ENCODE data around the gene PLXNA2.

The PLXNA2 gene

DNA sequence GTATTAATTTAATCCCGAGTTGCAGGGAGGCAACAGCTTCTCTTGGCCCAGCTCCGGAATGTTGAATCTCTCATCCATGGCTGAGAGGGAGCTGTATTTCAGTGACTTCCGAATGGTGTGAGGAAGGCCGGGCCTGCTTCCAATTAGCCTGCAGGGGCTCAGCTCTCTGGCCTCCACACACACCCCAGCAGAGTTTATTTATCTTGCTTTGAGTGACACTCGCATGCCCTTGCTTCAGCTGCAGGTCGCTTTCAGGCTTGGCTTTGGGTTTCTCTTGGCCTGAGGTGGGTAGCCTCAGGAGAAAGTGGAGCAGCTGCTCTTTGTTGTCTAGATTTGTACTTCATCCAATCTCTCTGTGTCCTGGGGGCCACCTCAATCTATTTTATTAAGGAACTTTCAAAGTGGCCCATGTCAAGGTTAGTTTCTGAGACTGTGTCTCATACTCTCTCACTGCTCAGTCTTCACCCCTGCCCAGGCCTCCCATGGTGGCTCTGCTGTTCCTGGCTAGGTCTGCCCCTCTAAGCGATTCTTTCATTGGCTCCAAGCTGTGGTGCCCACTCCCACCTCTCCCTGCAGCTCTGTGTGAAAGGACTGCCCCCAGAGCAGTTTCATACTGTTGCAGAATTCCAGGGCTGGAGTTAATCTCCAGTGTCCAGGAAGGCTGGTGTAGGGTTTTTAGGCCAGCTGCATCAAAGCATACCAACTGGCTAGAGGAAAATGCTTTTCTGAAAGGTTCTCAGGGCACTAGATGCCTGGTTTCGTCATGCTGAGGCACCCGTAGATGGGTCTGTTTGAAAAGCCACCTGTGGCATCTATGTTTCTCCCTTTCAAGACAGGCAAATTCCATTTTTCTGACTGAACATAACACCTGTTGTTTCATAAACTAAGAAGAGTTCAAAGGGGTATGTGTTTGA is 153.5 kb downstream of the PLXNA2 start:
- DNase-seq = peak; percentile 64

DNA sequence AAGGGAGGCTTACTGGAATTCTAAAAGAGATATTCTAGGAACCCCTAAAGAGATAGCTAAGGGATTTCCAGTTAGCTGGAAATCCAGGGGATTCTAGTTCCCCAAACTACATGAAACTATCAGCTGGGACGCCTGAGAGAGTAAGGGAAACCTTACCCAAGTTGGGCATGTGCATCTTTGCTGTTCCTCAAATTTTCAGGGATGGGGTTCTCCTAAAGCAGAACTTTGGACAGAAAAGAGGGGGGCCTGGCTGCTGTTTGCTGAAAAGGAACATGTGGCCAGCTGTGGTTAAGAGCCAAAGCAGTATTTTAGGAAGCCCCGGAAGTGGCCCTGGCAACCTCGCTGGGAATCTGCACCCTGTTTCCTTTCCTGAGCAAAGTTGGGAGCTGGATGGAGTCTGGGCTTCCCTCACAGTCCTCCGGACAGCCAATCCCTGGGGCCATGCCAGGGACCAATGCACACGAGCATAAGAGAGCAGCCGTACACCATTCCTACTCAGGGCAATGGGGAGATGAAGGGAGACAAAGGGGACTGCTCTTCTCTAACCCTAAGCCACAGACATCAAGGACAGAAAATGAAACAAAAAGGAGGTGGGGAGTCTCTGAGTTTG is 154.3 kb downstream of the PLXNA2 start:
- peak; percentile 12 for DNase-seq

DNA sequence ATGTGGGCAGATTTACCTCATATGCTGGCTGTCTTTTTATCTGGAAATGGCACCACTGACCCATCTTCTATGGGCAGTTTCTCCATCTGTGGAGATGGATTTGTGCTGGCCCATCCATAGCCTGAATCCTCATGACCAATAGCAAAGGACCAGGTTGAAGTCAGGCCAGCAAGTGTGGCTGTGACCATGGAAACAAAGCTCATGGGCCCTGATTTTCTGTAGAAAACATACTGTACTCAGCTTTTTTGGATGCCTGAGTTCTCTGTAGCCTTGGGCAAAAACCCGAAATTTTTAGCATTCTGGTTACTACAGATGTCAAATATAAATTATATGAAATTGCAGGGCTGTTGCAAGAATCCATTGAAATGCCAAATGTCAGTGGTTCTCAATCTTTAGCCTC is 155.0 kb downstream of the PLXNA2 start:
- DNase-seq = no peak

DNA sequence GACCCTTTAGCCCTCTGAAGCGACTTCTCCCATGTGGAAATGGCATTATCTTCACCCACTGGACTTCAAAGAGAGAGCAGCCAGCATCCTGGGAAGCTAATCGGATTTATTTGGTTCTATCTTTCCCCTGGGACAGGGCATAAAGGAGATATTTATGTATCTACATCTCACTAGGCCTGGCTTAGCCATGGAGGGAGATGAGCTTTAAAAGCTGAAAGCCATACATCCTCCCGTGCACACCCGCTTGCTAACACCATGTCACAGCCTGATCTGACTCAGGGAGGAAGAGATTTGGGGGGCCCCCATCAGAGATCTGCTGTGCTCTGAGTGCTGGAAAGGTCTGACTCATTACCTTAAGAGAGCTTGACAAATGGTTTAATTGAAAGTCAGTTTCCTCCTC is 155.9 kb downstream of the PLXNA2 start:
- DNase-seq = no peak

DNA sequence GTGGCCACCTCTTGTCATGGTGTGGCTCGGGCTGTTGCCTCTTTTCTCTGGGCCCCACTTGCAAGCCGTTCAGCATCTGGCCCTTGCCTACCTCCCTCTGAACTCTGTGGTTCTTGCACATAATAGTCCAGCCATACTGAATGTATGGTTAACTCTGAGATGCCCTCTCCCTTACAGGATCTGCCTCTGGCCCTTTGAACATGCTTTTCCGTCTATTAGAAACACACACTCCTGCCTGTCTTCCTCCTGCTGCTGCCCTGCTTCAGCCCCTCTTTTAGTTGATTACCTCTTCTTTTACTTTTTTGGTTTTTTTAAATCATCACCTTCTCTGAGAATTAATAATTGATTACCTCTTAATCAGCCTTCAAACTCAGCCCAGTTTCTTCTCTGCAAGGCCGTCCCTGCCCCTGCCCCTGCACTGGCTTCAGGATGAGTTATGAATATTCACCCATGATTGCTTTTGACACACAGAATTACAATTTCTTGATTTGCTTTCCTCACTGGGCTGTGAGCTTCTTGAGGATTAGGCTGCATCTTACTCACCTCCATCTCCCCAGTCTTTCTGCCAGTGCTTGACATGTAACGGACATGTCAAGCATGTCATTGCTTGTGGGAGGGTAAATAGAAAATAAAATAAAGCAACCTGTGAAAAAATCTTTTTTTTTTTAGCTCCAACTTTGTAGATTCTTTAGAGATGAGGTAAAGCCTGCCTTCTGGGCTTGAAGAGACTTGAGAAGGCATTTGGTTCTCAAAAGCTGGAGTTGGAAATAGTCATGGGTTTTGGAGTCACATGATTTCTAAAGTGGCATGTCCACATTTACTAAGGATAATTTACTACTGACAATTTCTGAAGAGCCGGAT is 158.3 kb downstream of the PLXNA2 start:
- DNase-seq = peak; percentile 33

DNA sequence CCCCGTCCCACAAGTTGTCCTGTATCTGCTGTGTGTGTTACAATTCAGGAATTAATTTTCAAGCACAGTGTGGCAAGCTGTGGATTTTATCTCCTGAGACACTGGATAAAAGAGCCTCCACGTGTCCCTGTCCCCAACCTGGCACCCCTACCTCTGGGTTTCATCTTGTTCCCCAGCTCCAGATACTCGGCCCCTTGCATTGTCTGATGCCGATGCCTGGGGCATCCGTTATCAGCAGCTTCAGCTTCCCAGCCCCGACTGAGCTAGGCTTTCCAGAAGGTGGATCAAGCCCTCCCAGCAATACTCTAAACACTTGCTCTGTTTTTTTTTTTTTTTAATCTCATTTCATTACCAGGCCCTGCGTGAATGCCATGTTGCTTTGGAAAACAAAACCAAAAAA is 159.4 kb downstream of the PLXNA2 start:
- DNase-seq = no peak

DNA sequence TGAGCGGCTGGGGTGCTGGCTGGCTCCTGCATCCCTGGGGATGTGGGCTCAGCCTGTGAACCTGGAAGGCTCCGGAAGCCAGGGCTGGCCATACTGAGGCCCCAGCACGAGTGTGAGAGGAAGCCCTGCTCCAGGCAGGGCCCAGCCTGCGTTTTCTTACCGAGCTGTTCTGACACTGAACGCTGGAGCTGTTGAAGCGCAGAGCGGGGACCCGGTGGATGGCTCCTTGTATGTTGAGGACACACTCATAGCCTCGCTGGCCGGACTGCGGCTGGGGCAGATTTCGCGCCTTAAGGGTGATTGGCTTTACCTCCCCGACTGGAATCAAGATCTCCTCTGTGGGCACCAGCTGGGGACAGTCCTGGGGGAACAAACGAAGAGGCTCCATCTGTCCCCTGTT is 160.0 kb downstream of the PLXNA2 start:
- no peak for DNase-seq

DNA sequence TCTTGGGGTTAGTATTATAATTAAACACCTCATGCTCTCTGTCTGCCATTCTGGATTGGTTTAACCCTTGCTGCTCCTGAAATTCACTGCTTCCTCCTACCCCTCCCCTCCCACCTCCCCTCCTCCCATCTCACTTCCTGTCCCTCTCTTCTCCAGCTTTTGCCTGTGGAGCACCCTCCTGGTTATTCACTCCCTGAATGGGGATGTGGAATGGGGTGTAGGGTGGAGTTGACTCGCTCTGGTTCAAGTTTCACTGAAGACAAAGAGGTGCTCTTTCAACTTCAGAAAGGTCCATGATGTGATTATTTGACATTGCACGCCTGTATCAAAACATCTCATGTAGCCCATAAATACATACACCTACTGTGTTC is 160.5 kb downstream of the PLXNA2 start:
- no peak for DNase-seq

DNA sequence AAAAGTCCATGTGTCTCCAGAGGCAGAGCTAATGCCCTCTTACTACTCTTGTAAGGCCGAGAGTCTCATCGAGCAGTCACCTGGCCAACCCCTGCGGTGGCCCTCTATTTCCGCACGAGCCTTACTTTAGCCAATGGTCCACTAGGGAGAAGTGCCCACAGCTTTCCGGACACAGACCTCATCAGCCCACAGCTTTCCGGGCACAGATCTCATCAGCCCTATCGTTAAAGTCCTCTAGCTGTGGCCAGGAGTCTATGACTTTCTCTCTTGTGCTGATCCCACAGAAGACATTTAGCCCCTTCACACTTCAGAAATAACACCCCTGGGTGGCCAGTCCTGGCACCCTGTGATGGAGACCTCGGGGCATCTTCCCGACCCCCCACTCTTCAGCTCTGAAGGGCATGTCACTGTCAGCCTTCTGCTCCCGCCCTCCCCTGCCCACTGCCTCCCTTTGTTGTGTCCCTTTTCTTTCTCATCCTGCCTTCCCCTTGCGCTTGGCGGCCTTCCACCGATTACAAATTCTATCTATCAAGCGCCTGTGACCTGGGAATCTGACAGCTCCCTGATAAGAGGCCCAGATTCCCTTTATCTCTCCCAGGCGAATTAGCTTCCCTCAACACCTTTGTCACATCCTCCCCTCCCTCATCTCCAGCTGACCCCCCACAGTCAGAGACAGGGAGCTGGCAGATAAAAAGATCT is 161.0 kb downstream of the PLXNA2 start:
- DNase-seq = no peak

DNA sequence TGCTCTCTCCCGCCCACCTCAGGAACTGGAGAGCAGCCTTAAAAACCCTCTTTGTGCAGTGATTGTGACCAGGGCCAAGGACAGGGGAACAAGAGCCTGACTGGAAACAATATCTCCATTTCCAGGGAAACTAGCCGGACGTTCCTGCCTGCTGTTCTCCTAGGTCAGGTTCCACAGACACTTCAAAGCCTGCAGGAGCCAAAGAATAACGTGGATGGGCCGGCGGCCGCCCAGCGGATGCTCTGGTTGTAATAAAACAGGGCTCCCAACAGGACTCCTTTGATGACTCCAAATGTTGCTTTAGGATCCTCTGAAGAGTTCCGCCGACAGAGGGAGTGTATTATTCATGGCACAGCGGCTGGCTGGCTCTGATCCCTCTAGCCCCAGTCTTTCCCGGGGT is 162.2 kb downstream of the PLXNA2 start:
- peak; percentile 51 for DNase-seq

DNA sequence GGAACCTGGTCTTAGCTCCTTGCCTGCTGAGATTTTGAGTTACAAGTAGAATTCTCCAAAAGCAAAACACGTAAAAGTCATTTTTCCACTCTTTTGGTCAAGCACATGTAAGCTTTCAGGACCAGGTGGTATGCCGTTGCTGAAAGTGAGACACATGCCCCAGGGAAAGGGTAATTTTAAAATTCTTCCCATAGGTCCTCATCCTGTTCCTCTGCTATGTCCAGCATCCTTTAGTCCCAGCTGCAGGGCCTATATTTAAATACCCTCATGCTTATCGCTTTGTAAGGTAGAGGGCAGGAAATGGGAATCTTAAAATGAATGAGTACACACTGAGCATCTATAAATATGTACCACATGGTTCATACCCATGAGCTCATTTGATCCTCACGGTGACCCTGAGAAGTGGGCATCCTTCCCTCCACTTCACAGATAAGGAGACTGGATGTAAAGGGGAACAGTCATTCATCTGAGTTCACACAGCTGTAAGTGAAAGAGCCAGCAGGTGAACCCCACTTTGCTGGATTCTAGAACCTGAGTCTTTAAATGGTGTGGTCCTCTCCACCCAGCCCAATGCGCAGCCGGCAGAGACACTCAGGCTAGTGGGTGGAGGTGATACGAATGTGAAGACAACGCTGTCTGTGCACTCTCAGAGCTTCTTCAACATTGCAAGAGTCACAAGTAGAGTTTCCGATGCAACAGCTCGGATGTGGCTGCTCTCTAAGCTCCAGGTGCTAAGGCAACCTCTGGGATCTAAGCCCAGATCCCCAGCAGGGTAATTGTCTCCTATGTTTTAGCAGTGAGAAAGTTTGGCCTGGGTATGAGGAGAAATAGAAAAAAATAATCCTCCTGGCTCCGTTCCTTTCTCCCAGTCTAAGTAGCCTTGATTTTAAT is 163.5 kb downstream of the PLXNA2 start:
- no peak for DNase-seq

DNA sequence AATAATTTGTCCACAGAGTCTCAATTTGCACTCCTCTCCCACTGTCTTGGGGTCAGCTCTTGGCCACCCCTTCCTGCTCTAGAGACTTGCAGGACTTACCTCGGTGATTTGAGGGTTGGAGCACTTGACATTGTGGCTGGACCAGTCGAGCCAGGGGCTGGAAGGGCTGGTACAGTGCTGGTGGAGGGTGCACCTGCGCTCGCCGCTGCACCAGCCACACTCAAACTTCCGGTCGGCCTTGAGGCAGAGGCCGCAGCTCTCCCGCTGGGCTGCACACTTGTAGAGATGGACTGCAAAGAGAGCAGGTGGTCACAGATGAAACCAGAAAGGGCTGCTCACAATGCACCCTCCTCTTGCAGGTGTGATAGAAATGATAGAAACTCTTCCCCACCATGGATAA is 165.0 kb downstream of the PLXNA2 start:
- DNase-seq = no peak

DNA sequence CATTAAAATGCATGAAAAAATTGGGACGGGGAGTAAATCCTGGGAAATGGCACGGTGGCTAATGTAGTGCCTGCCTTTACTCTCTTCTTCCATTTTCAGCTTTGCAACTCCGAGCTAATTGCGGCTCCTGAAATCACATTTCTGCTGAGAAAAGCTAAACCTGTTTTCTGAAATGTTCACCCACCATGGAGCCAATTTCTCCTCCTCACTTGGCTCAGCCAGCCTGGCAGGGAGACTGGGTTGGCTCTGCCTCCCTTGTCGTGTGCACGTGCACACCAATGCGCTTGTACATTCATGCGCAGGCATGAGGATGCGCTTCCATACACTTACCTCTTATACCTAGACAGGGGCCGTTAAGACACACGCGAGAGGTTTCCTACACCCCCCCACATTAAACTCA is 165.4 kb downstream of the PLXNA2 start:
- no peak for DNase-seq

DNA sequence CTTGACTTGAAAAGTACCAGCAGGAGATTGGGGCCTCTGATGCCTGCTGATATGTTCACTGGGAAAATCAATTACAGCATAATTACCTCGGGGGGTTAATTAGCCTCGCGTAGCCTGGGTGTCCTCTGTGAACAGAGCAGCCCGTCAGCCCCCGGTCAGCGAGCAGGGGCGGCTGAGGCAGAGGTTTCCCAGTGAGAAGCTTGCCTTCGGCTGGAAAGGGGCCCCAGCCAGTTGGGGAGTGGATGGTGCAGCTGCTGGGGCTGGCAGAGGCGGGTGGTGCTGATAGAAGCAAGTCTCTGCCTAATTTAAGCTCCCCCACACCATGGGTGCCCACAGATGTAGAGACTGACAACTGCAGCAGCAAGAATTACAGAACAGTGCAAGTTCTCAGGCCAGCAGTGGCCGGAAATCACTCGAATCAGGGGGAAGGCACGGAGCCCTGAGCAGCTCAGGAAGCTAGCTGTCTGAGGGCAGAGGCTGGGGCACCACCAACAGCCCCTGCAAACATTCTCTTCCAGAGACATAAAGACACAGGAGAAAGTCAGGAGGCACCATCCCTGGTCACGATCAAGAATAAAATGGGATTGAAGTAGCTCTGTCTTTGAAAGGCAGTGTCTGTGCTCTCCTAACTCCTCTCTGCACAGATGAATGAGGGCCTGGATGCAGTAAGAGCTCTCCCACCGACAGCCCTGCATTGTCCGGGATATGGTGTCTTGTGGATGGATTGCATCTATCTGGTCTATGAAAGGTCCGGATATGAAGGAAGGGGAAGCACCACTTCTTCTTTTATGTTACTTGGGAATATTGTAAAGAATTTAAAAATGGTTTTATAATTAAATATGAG is 166.7 kb downstream of the PLXNA2 start:
- no peak for DNase-seq

DNA sequence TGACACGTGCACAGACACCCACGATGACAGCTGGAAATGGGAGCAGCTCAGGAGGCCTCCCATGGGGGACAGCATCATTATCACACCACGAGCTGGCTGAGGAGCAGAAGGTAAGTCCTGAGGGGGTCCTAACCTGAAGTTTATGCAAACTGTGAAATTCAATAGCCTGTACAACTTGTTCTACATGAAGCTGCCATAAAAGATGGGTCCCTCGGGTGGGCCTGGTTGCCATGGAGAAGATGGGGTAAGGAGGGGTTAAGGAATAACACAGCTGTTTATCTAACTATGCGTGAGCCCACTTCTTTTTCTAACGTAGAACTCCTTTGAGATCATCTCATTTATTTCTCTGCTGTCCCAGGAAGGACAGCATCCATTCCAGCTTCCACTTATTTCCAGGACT is 169.8 kb downstream of the PLXNA2 start:
- no peak for DNase-seq

DNA sequence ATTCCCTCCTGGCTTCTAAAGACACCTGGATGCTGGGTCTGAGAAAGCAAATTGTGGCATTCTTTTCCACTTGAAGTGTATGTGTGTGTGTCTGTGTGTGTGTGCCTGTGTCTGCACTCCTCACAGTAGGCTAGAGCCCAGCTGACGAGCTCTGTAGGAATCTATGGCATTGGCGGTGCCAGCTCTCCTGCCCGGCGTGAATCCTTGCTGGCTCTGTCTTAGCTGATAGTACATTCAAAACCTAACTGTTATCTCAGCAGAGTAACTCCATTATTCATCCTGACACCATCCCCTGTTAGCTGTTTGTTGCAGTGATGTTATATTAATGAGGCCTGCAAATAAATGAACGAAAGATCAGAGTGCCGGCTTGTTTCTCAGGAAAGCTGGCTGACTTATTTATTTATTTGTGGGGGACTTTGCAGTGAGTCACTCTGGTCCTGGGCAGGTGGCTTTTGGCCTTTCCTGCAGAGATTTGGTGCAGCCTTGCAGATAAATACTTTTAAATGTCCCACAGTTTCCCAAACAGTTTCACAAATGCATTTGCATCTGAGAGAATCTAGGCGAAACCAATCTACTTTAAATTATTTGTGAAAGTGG is 172.7 kb downstream of the PLXNA2 start:
- DNase-seq = no peak

DNA sequence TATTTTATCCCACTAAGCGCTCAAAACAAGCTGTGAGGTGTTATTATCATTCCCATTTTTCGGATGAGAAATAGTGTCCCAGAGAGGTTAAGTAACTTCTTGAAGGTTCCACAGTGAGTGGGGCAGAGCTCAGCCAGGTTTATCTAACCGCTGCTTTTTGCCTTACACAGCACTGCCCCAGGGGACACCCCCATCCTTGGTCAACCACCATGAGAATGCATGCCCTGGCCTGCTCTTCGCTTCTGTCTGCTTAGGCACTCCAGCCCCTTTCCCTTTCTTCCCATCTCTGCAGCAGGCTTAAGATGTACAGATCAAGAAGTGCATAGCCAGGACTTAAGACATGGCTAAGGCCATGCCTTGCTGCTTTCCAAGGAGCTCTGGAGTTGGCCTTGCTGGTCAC is 174.3 kb downstream of the PLXNA2 start:
- no peak for DNase-seq

DNA sequence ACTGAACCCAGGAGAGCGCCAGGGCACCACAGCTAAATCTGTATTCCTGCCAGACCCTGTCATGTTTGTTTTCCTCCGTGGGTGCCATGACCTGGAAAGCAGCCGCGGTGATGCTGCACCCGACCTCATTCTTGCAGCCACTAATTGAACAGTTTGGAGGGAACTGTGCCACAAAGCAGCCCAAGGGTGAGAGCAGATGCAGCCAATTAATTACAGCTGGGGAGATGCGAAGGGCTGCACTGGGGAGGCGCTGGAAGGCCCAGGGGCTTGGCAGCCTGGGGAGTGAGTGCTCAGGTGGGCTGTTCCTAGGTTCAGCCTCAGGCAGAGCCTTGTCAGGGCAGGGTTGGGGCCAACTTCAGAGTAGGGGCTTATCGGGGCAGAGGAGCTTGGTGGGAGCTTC is 174.9 kb downstream of the PLXNA2 start:
- no peak for DNase-seq

DNA sequence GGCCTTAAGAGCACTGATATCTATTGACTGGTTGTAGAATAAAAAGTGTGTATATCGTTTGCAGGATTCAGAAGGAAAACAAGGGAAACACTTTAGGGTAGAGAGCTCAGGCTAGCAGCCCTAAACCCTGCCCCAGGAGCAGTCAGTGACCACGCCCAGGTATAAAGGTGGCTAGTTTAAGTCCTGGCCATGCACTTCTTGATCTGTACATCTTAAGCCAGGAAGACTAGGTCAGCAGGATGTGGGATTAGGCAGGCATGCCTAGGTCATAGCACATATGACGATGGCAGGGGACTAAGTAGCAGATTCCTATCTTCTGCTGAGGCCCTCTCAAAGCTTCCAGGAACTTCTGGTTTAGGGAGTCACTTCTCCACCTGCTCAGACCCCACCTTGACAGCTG is 175.3 kb downstream of the PLXNA2 start:
- no peak for DNase-seq

DNA sequence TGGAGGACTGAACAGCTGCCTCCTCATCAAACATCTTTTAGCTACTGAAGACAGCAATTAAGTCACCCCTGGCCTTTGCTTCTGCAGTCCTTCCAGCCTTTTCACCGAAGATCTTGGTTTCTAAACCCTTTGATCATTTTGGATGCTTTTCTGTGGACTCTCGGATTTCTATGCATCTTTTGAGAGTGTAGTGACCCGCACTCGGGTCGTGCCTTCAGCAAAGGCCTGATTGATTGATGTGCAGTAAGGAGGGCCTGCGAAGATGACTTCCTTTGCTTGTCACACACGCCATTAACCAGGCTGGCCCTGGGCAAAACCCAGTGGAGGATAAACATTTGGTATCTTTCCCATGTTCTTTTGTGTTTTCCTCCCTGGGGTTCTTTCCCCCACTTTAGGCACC is 175.8 kb downstream of the PLXNA2 start:
- no peak for DNase-seq

All from fibroblast of skin of back (primary cell).